ENCODE data around the gene FRMD3.

Gene FRMD3

DNA sequence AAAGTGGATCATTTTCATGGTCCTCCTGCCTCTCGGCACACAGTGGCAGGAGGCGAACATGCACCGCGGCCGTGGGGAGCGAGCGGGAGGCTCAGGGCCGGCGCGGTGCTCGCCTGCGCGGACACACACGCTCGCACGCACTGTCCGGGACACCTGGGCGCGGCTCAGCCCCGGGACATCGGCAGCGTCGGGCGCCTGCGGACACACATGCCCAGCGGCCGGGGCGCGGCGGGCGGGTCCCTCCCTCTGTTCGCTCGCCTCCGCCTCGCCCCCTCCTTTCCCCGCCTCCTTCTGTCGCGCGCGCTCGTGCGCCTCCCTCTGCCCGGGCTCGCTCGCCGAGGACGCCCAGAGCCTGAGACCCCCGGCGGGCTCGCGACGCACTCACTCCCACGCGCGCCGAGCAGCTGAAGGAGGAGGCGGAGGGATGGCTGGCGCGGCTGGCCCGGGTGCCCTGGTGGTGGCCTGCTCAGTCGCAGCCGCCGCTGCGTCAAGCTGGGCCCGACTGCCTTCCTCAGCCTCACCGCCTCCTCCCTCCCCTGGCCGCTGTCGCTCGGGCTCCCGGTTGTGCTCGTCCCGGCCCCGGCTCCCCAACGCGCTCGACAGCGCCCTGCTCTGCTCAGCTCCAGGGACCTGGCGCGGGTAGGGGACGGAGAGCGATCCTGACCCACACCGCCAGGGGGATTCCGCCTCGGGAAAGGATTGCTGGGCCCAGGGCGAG lies at the start of gene FRMD3:
FRMD3 (minus strand) TSS at position 230 of the 718 bp plus-strand sequence; CDS start at position 60, 170 bp downstream.
- DNase-seq, result no peak

DNA sequence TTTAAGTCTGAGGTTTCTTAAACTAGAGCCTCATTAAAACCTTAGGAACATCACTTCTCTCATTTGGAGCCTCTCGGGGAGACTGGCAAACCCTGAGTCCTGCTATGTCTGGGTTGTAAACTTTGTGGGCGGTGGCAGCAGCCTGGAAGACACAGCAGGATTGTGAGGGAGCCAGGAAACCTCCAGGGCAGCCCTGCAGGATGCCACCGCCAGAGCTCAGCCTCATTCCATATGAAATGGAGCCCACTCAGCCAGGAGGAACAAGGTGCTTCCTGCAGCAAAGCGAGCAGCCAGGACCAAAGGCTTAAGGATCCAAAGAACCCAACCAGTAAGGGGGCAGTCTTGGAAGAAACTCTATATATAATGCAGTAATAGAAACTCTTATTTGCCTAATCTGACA lies 46.8 kb upstream of the FRMD3 start:
- DNase-seq, result no peak

DNA sequence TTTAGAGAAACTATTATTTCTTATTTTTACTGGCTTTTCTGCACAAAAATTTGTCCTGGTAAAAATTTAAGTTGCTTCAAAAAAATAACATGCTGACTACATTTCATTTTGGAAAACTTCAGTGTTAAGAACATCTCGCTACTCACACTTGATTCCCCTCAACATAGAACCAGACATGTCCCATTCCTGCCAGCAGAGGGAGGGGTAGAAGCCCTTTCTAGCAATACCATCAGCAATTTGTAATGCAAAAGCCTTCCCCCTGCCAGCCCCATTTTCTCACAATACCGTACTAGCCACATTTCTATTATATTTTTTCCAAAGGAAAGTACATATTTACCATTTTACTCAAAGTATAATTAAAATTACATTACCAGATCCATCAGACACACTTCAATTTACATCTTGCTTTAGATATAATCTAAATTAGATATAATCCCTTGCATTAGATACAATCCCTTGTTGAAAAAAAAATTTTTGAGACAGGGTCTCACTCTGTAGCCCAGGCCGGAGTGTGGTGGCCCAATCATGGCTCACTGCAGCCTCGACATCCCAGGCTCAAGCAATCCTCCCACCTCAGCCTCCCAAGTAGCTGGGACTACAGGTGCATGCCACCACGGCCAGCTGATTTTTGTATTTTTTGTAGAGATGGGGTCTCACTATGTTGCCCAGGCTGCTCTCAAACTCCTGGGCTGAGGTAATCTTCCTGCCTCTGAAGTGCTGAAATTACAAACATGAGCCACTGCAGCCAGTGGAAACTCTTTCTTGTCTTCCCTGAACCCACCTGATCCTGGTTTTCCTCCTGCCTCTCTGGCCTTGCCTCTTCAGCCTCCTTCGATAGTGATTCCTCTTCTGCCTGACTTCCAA lies 45.2 kb upstream of the FRMD3 start:
- peak; percentile 18 for DNase-seq

DNA sequence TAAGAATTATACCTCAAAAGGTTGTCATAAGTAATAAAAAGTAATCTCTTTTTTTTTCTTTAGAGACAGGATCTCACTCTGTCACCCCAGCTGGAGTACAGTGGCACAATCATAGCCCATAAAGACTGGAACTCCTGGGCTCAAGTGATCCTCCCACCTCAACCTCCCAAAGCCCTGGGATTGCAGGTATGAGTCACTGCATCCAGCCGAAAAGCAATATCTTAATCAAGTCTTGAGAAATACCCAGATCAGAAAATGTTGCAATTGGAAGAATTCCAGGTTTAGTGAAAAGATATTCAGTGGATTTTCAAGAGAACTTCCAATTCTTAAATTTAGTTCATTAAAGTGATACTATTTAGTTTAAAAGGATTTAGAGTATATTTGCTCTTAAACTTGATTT lies 43.8 kb upstream of the FRMD3 start:
- DNase-seq, result no peak

DNA sequence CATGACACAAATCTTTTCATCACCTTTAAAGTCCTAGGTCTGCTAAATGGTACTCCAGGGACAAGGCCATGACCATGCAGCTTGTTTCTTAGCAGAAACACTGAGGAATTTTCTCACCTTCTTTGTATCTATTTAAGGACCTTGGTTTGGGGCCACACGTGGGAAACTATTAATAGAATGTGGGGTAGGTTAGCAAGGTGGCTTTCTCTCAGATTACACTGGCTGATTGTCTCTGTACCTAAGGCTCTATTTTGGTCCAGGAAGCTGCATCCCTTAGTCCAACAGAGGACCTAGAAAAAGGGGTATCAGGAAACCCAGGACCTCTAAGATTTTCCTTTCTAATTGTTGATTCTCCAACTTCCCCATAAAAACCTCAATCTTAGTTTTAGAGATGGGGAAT lies 36.3 kb upstream of the FRMD3 start:
- DNase-seq, result no peak

DNA sequence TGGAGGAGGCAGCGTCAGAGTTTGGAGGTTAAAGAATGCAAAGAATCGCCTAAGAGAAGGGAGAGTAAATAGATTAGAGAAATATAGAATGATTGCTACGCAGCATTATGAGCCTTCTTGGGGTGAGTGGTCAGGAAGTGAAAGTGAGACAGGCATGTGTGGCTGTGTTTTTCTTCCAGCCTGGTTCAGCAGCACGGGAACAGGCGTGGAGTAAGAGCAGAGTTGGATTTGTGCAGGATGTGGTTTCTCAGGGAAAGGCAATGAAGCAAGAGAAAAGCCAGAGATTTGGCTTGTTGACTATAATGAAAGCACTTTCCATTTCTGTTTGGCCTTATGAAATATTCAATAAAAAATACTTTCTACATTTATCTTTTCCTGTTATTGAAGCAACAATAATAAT lies 34.3 kb upstream of the FRMD3 start:
- no peak for DNase-seq

DNA sequence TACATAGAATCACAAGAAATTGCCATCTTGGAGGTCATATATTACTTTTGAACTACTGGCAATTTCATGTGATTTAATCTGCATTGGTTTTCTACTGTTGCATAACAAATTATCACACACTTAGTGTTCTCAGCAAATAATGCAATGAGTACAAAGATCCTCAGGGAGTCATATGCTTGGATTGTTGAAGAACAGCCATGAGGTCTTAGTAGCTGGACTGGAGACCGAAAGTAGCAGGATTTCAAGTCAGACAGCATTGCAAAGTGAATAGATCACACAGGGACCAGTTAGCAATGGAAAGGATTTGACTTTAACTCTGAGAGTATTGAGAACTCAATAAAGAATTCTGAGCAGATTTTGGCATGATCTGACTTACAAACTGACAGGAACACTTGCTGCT lies 32.2 kb upstream of the FRMD3 start:
- no peak for DNase-seq

DNA sequence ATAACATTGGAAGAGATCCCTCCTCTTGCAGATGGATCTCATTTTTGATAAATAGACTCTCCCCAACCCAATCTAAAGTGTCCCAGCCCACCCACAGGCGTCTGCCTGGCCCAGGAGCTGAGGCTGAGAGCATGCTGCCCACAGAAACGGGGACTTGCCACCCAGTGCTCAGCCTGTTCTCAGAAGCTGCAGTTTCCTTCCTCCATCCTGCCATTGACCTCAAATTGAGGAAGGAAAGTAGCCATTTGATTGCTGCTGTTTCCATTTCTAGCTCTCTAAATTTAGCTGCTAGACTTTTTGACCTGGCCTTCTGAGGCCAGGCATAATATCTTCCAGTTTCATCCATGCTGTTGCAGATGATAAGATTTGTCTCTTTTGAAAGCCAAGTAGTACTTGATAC lies 31.1 kb upstream of the FRMD3 start:
- DNase-seq, result no peak

DNA sequence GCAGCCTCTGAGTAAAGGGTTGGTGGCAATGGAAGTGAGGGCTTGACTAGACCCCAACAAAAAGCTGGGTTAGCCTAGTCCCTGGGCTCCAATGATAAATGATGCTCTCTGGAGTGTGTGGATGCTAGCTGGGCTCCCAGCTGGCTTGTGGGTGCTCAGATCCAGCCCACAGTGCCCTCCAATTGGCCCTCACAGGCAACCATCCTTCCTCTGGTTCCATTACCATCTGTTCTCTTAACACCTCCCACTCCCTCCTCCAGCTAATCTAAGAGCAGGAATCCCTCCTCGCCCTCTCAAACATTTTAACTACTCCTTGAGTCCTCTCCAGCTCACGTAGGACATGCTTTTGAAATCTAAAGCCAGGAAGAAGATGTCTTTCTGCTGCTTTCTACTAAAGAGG lies 25.2 kb upstream of the FRMD3 start:
- DNase-seq, result no peak

DNA sequence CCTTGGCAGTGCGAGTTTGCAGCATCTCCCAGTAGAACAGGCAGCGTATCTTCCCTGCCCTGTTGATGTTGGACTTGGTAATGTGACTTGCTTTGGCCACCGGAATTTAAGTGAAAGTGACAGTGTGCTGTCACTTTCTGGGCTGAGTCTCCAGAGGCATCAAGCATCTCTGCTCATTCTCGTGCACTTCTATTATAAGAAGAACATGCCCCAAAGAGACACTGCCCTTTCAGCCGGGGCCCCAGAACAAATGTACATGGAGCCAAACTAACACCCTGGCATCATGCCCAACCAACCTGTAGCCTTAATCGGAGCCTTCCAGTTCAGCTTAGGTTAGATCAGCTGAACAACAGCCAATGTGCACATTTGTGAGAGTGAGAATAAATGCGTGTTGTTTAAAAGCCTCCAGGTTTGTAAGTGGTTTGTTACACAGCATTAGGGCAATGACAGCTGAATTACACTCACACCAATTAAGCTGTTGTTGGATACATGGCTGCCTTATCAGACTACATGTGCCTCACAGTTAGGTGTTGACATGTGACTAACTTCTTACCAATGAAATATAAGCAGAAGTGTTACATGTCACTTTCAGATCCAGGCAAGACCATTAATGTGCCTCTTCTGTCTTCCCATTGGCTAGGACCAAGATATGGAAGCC lies 22.1 kb upstream of the FRMD3 start:
- DNase-seq, result no peak

DNA sequence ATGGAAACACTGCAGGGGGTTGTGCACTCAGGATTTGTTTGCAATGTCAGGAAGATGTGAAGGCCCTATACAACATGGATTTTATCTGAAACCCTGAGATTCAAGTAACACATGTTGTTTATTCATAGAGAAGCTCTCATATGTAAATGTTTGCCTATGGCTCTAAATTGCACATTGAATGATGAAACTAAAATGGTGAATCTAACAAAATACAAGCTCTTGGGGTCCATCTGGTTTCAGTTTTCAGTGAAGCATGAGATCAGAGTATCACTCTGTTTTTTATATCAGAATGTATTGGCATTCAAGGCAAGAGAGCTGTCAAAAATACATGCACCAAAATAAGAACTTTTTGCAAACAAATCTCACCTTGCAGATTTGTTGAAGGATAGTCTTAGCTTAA lies 19.6 kb upstream of the FRMD3 start:
- no peak for DNase-seq

DNA sequence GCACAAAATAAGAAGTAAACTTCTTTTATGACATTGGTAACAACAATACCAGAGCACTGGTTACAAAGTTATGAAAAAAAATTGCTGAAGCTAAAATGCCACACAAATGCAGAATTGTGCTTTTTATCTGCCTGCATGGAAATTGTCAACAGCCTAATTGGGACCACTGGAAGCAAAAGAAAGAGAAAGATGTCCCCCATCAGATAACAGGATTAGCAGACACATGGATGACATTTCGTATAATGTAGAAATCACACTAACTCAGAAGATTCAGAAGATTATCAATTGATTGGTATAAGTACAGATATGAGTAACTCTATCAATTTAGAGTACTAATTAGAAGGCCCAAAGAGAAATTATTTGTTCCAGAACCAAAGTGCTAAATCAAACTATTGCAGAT lies 19.1 kb upstream of the FRMD3 start:
- no peak for DNase-seq

DNA sequence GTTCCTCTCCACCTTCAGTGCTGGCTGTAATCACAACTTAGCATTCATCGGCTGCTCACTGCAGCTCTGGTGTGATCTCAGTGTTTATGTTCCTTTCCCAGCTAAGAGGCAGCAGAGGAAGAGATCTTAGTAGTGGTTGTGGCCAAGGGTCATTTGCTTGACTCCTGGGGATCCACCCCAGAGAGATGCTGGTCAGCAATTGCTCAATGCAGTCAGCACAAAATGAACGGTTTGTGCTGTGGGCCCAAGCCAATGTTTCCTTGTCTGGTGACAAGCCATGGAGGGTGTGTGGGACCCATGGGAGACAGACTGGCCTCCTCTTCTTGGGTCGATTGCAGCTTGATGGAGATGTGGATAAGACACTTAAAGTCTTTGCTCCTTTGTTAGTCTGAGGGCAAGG lies 16.1 kb upstream of the FRMD3 start:
- no peak for DNase-seq

DNA sequence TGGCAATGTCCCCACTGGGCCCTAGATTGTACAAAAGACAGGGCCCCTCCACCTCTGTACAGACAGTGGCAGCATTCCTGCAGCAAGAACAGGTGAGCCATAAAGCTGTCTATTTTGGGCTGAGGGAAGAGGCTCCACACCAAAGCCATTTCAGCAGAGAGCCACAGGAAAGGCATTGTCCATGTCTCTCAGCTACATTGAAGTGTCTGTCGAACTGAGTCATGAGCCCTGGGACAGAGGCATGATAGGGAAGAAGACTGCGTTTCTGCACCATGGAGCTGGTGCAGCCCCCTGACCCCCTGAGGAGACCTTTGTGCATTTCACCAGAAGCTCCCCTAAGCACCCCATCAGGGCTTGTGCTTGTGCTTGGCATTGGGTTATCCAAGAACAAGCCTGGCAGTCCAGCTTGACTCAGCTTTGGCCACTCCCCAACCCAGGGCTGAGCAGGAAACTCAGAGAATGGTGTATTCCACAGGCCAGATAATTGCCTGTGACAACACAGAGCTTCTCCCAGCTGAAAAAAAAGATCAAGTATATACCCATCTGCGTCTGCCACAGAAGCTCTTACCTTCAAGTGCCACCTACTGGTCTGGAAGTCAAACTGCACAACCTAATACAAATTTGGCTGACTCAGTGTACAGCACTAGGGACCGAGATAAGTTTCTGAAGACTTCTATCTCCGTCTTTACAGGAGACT lies 5.9 kb upstream of the FRMD3 start:
- no peak for DNase-seq

DNA sequence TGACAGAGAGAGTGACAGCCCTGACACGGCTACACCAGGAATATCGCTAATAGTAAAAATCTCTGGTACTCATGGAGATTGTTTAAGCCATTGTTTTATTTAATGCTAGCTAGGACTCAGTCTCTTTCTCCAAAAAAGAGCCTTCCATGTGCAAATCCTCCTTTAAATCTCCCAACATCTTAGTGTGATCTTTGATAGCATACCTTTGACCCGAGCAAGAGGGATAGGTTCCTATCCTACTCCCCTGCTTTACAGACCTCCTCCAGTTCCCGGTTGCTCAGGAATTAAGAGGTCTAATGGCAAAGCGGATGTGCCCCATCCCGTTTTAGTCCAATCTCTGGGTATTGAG lies 663 bp upstream of the FRMD3 start:
- no peak for DNase-seq

DNA sequence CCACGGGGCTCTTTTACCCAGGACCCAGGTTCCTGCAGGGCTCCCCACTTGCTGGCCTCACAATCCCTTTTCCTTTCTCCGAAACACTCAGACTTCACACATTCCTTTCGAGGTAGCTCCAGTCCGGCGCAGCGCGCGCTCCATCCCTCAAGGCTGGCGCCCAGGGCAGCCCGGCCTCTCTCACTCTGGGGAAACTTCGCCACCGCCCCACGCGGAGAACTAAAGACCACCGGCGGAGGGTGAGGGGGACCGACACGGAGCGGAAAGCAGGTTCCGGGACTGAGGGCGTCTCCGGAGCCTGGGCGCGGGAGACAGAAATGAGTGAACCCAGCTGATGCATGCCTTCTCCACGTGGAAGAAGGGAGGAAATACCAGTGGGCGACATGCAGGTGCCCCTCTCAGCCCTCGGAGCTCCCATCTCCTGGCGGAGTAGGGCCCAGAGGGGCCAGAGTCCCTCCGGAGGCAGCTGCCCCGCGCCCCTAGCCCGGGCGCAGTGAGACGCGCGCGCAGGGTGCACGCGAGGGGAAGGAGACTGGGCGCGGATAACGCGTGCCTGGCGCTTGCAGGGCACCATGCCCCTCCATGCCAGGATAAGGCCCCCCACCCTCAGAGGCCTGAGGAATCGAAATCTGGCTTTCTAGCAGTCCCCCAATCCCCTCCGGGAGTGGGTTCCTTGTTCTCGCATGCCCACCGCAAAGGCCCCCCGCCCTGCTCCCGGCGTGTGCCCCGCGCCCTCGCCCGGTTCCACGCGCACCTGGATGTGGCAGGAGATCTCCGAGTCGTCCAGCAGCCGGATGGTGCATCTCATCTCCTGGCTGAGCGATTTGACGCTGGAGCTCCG lies 650 bp downstream of the FRMD3 start:
- DNase-seq, result no peak

DNA sequence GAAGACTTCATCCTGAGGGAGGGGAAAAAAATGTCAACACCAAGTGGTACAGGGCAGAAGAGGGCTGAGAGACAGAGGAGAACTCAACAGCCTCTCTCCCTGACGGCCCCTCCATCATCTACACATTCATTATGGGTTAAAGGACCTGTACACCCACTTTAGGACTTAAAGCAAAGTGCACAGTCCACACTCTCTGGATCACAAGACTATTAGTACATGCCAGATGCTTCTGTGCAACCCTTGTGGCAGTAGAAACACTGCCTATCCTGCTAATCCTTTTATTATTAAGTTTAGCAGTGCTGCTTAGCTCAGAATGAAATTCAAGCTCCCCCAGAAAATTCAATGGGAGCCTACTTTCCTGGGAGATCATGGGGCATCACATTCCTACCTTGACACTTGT lies 1.9 kb downstream of the FRMD3 start:
- no peak for DNase-seq

DNA sequence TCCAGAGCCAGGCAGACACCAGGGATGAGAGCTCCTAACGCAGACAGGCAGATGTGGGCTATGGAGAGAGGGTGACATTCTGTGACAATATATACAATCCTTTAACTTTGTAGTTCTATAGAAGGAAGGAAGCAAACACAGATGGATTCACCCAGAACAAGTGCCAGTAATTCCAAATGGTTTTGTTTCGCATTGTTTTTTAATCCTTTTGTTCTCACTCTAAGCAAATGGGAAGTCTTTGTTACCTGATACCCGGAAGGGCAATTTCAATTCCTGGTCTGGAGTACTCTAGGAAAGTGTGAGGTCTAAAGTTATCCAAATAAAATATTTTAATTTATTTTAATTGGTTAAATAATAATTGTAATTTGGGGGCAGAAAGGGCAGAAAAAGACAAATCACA lies 2.5 kb downstream of the FRMD3 start:
- no peak for DNase-seq

DNA sequence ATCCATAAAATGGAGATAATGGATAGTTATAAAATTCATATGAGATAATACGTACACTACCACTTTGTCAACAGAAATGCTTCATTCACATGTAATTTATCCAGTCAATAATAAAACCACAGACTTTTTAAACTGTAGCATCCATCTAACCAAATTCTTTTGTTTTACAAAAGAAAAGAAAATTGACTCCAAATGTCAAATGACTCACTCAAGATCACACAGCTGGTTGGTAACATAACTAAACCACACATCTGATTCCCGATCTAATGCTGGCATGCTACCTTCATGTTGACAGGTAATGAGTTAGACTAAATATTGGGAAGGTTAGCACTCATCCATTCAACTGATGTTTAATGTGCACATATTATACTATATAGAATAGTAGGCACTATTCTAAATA lies 4.9 kb downstream of the FRMD3 start:
- DNase-seq, result no peak

DNA sequence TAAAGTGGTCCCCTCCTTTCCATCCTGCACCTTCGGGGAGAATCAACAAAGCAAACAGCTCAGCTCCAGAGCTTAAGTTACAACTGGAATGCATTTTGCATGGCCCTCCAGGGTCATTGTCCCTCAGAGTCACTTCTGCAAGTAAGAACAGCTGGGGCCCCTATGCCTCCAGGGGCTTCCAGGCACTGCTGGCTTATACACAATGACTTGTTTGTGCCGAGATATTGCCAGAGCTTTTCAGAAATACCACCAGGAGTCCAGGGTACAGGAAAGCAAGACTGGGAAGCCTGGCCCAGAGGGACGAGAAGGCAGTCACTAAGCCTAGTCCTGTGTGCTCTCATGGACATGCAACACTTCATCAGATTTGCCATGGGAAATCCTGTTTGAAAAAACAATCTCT lies 11.3 kb downstream of the FRMD3 start:
- no peak for DNase-seq

DNA sequence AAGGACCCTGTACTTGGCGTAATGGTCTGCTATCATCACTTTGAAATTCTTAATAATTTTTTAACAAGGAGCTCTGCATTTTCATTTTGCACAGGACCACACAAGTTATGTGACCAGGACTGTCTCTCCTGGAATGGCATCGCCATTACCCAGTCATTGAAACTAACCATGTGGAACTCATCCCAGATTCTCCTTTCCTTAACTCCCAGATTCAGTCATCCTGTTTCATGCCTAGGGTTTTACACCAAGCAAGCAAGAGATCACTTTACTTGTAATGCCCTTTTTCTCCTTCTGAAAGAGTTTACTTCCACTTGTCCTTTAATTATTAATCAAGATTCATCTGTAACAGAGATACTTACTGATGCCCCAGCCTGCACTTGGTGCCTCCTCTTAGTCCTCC lies 12.0 kb downstream of the FRMD3 start:
- DNase-seq, result no peak

DNA sequence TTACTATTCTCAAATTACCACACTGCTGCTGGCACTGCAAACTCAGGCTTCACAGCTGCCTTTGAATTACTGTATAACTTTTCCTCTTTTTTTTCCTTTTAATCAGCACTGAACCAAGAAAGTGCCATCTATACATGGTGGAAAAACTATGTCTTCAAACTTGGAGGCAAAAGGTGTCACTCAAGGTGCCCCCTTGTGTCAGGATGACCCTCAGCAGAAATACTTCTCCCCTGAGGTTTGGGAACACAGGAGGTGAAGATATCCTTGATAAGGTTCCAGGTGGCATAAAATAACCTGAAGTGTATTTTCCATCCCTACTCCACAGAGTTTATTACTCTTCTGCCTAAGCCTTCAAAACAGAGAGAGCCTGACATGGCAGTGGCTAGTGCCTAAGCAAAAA lies 14.5 kb downstream of the FRMD3 start:
- no peak for DNase-seq

DNA sequence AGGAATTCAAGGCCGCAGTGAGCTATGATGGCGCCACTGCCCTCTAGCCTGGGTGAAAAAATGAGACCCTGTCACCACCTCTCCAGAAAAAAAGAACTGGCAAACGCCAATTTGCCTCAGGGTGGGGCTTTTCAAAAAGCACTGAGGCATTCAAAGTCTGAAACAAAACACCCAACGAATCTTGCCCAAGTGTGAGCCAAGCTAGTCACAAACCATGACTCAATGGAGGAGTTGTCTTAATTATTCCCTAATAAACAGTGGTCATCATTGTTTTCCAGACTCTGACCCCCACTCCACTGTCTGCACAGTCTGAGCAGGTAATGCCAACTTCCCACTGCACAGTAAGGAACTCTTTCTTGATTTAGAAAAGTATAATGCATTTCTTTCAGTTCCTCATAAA lies 16.8 kb downstream of the FRMD3 start:
- DNase-seq, result no peak

Data from activated naive CD4-positive, alpha-beta T cell treated with Interleukin-2 at 50 U/mL for 16 hours (primary cell).